GM23338 (cell line): ENCODE data around the gene RNF141. TPM values are rescaled to one million over a fixed set of nuclear protein-coding genes. Genes with fewer than 3 reads are reported as not detected.

ENCODE experiments used
- ATAC-seq: fragments of 200-7000 bp; cut with Tn5 transposase; 3 replicates; pipeline ENCODE4 v1.9.1; 2020
- DNase-seq: peaks from one replicate; pipeline ENCODE4 v3.0.0-alpha.2; 2015; ENCODE audit warnings: low spot score
- H2AFZ ChIP-seq: fragments of 200-600 bp; sonication (generic); 2 replicates; pipeline ENCODE4 v1.8.0; 2016; ENCODE audit warnings: antibody characterized with exemption, mild to moderate bottlenecking, moderate library complexity
- H3F3A ChIP-seq: fragments of 200-600 bp; sonication (generic); replicated peaks from 2 replicates; pipeline ENCODE4 v1.8.0; 2017; ENCODE audit warnings: antibody characterized with exemption, mixed run types, low read depth
- H3K27ac ChIP-seq: fragments of 200-600 bp; sonication (generic); 2 replicates; pipeline ENCODE4 v1.6.1; 2016; ENCODE audit warnings: low read depth
- H3K27me3 ChIP-seq: fragments of 200-600 bp; sonication (generic); 2 replicates; pipeline ENCODE4 v1.8.0; 2016; ENCODE audit warnings: mild to moderate bottlenecking, mixed run types, moderate library complexity; ENCODE audit not compliant: insufficient read depth
- H3K36me3 ChIP-seq: fragments of 200-600 bp; sonication (generic); 2 replicates; pipeline ENCODE4 v1.8.0; 2016; ENCODE audit warnings: mild to moderate bottlenecking; ENCODE audit not compliant: insufficient read depth
- H3K4me1 ChIP-seq: fragments of 200-600 bp; sonication (generic); 2 replicates; pipeline ENCODE4 v1.8.0; 2016; ENCODE audit warnings: mild to moderate bottlenecking, moderate library complexity; ENCODE audit not compliant: insufficient read depth
- H3K4me2 ChIP-seq: fragments of 200-600 bp; sonication (generic); 2 replicates; pipeline ENCODE4 v1.7.1; 2017; ENCODE audit warnings: mixed run types
- H3K4me3 ChIP-seq: fragments of 200-600 bp; sonication (generic); 2 replicates; pipeline ENCODE4 v1.6.1; 2016; ENCODE audit warnings: mixed run types
- H3K79me2 ChIP-seq: fragments of 200-600 bp; sonication (generic); replicated peaks from 2 replicates; pipeline ENCODE4 v1.8.0; 2017; ENCODE audit warnings: mild to moderate bottlenecking; ENCODE audit not compliant: insufficient read depth
- H3K9me2 ChIP-seq: fragments of 200-600 bp; sonication (generic); 2 replicates; pipeline ENCODE4 v1.8.0; 2017; ENCODE audit not compliant: insufficient read depth
- H4K20me1 ChIP-seq: fragments of 200-600 bp; sonication (generic); replicated peaks from 2 replicates; pipeline ENCODE4 v1.8.0; 2017; ENCODE audit warnings: mild to moderate bottlenecking; ENCODE audit not compliant: insufficient read depth
- H3K27ac Mint-ChIP-seq: 2 replicates; pipeline ENCODE4 v1.8.0; 2020; ENCODE audit warnings: inconsistent platforms, mild to moderate bottlenecking, moderate library complexity, mixed read lengths
- H3K27me3 Mint-ChIP-seq: 3 replicates; pipeline ENCODE4 v1.8.0; 2022; ENCODE audit warnings: low read depth, mild to moderate bottlenecking, moderate library complexity, mixed read lengths, inconsistent platforms; ENCODE audit not compliant: insufficient read depth, poor library complexity
- H3K36me3 Mint-ChIP-seq: 3 replicates; pipeline ENCODE4 v1.8.0; 2021; ENCODE audit warnings: low read depth, mild to moderate bottlenecking, inconsistent platforms, moderate library complexity, mixed read lengths
- H3K4me1 Mint-ChIP-seq: 3 replicates; pipeline ENCODE4 v1.8.0; 2020; ENCODE audit warnings: mild to moderate bottlenecking, inconsistent platforms, mixed read lengths
- H3K4me3 Mint-ChIP-seq: 3 replicates; pipeline ENCODE4 v1.8.0; 2021; ENCODE audit warnings: moderate library complexity, mild to moderate bottlenecking, inconsistent platforms, mixed read lengths
- H3K9me3 Mint-ChIP-seq: 3 replicates; pipeline ENCODE4 v1.8.0; 2020; ENCODE audit warnings: moderate library complexity, mild to moderate bottlenecking, inconsistent platforms, mixed read lengths
- CREB1 ChIP-seq: fragments of 250-450 bp; sonication (Bioruptor Pico); IDR thresholded peaks from 2 replicates; pipeline ENCODE4 v1.5.0; 2020; ENCODE audit warnings: low read depth, mild to moderate bottlenecking, moderate library complexity
- EZH2 ChIP-seq: fragments of 200-600 bp; sonication (generic); IDR thresholded peaks from one replicate; pipeline ENCODE4 v1.8.0; 2017; ENCODE audit warnings: antibody characterized with exemption, mild to moderate bottlenecking, low read depth; ENCODE audit not compliant: unreplicated experiment
- EZH2phosphoT487 ChIP-seq: fragments of 200-600 bp; sonication (generic); IDR thresholded peaks from one replicate; pipeline ENCODE4 v1.8.1; 2018; ENCODE audit warnings: antibody characterized with exemption; ENCODE audit not compliant: unreplicated experiment
- JUNB ChIP-seq: IDR thresholded peaks from one replicate; pipeline ENCODE4 v1.6.1; 2016; ENCODE audit warnings: antibody characterized with exemption; ENCODE audit not compliant: unreplicated experiment
- NANOG ChIP-seq: IDR thresholded peaks from 2 replicates; pipeline ENCODE4 v1.6.1; 2016; ENCODE audit warnings: antibody characterized with exemption, borderline replicate concordance
- POLR2AphosphoS5 ChIP-seq: IDR thresholded peaks from 2 replicates; pipeline ENCODE4 v1.6.1; 2016; ENCODE audit warnings: antibody characterized with exemption, low read depth
- STAT1 ChIP-seq: IDR thresholded peaks from one replicate; pipeline ENCODE4 v1.6.1; 2016; ENCODE audit warnings: antibody characterized with exemption; ENCODE audit not compliant: unreplicated experiment
- ZNF114 ChIP-seq: fragments of 250-450 bp; sonication (Bioruptor Pico); IDR thresholded peaks from 2 replicates; pipeline ENCODE4 v1.5.0; 2020; ENCODE audit warnings: mild to moderate bottlenecking, moderate library complexity
- ZNF331 ChIP-seq: fragments of 250-450 bp; sonication (Bioruptor Pico); IDR thresholded peaks from 2 replicates; pipeline ENCODE4 v1.5.0; 2020; ENCODE audit warnings: low read depth, mild to moderate bottlenecking, moderate library complexity
- ZNF462 ChIP-seq: fragments of 250-450 bp; sonication (Bioruptor Pico); IDR thresholded peaks from 2 replicates; pipeline ENCODE4 v1.5.0; 2020; ENCODE audit warnings: mild to moderate bottlenecking, moderate library complexity
- polyA plus RNA-seq: library from polyadenylated mRNA; unstranded; fragments of >200 nt; fragmentation: Nextera tagmentation; extraction: Ambion mirVana; gene quantifications from 2 replicates; pipeline ENCODE4 v1.2.1, GENCODE V29; 2016
- total RNA-seq: library from RNA; depleted of rRNA; stranded (reverse); fragments of >200 nt; shearing (Covaris generic); gene quantifications from 2 replicates; pipeline ENCODE4 v1.2.3, GENCODE V29; 2014
- TF ChIP-seq, protein P1 (sequence below), 2 experiments: fragments of 200-600 bp in 1 of 2; sonication (generic) in 1 of 2; conservative IDR thresholded peaks; 2 replicates each; pipeline versions ENCODE4 v1.5.1 to v1.6.1; 2016 to 2017; ENCODE audit warnings: antibody characterized with exemption in 2 of 2, low read depth in 2 of 2, mild to moderate bottlenecking in 2 of 2, moderate library complexity in 1 of 2
- TF ChIP-seq, protein P2 (sequence below): IDR thresholded peaks from 2 replicates; pipeline ENCODE4 v1.6.1; 2016; ENCODE audit warnings: antibody characterized with exemption

RNF141 gene
- total and polyA plus RNA-seq, 2 experiments from 2014 or later: 11.4 to 26.9 TPM

GRCh38 chr11:10484461-10485180 lies 56.4 kb downstream of the RNF141 start:
- no peaks in the 10 kb centered on the region for H3K36me3 ChIP-seq
- no peaks in the 10 kb centered on the region for H4K20me1 ChIP-seq
- H3K4me3 Mint-ChIP-seq: no peak overlapping the region
- no peak overlapping the region for H3K4me3 ChIP-seq
- H3K4me1 ChIP-seq: no peaks in the 10 kb centered on the region
- no peak overlapping the region for H3K27ac Mint-ChIP-seq
- ATAC-seq (no peak), DNase-seq (no peak)
- no peak for TF ChIP-seq NANOG
- no peak overlapping the region for H2AFZ ChIP-seq
- no peaks in the 10 kb centered on the region for H3K27me3 Mint-ChIP-seq
- no peaks in the 10 kb centered on the region for H3F3A ChIP-seq
- H3K36me3 Mint-ChIP-seq: no peaks in the 10 kb centered on the region
- no peak overlapping the region for H3K27ac ChIP-seq
- peaks cover 3% of the 10 kb centered on the region; the same call in 1 of the 3 replicates for H3K9me3 Mint-ChIP-seq
- no peaks in the 10 kb centered on the region for H3K79me2 ChIP-seq
- H3K27me3 ChIP-seq: no peaks in the 10 kb centered on the region
- H3K4me1 Mint-ChIP-seq: peaks cover 6% of the 10 kb centered on the region
- H3K9me2 ChIP-seq: no peaks in the 10 kb centered on the region
- no peak overlapping the region for H3K4me2 ChIP-seq

DNA sequence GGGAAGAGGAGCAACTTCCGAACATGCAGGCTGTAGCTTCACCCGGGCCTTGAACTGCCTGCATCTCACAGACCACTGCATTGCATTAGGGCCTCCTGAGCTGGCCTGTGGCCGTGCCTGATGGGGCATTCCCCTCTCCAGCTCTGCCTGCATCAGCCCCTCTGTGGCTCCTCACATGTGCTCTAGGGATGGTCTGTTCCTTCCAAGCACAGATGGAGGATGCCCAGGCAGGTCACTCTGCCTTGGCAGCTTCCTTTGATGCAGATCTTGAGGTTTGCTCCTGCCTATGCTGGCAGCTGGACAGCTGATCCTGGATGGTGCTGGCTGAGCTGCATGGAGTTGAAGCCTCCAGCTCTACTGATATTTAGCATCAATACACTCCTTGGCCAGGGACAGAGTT lies 57.4 kb downstream of the RNF141 start:
- Mint-ChIP-seq H3K4me3 (no peak overlapping the region), H3K27me3 (no peaks in the 10 kb centered on the region), H3K27ac (no peak overlapping the region), H3K4me1 (peaks cover 6% of the 10 kb centered on the region), H3K36me3 (no peaks in the 10 kb centered on the region), H3K9me3 (peaks cover 3% of the 10 kb centered on the region; the same call in 1 of the 3 replicates)
- H3K4me3 ChIP-seq: no peak overlapping the region
- H3K27me3 ChIP-seq: no peaks in the 10 kb centered on the region
- no peaks in the 10 kb centered on the region for H3K36me3 ChIP-seq
- H3F3A ChIP-seq: no peaks in the 10 kb centered on the region
- no peak for DNase-seq
- H2AFZ ChIP-seq: no peak overlapping the region
- H3K4me1 ChIP-seq: no peaks in the 10 kb centered on the region
- no peak for TF ChIP-seq ZNF114 (CRISPR knock-in tag)
- TF ChIP-seq ZNF331: no peak
- TF ChIP-seq CREB1 (CRISPR knock-in tag): no peak
- no peak for TF ChIP-seq EZH2
- no peak for TF ChIP-seq ZNF462 (CRISPR knock-in tag)
- TF ChIP-seq, protein P1, sequence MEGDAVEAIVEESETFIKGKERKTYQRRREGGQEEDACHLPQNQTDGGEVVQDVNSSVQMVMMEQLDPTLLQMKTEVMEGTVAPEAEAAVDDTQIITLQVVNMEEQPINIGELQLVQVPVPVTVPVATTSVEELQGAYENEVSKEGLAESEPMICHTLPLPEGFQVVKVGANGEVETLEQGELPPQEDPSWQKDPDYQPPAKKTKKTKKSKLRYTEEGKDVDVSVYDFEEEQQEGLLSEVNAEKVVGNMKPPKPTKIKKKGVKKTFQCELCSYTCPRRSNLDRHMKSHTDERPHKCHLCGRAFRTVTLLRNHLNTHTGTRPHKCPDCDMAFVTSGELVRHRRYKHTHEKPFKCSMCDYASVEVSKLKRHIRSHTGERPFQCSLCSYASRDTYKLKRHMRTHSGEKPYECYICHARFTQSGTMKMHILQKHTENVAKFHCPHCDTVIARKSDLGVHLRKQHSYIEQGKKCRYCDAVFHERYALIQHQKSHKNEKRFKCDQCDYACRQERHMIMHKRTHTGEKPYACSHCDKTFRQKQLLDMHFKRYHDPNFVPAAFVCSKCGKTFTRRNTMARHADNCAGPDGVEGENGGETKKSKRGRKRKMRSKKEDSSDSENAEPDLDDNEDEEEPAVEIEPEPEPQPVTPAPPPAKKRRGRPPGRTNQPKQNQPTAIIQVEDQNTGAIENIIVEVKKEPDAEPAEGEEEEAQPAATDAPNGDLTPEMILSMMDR (conservative IDR thresholded peaks at IDR 0.05; ENCODE audit: low read depth in 2 of 2): no peak
- no peak for TF ChIP-seq POLR2AphosphoS5
- TF ChIP-seq STAT1: no peak
- TF ChIP-seq EZH2phosphoT487: no peak
- TF ChIP-seq, protein P2, sequence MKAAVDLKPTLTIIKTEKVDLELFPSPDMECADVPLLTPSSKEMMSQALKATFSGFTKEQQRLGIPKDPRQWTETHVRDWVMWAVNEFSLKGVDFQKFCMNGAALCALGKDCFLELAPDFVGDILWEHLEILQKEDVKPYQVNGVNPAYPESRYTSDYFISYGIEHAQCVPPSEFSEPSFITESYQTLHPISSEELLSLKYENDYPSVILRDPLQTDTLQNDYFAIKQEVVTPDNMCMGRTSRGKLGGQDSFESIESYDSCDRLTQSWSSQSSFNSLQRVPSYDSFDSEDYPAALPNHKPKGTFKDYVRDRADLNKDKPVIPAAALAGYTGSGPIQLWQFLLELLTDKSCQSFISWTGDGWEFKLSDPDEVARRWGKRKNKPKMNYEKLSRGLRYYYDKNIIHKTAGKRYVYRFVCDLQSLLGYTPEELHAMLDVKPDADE: no peak
- TF ChIP-seq JUNB: no peak
- no peak overlapping the region for H3K27ac ChIP-seq
- no peaks in the 10 kb centered on the region for H4K20me1 ChIP-seq
- no peak overlapping the region for H3K4me2 ChIP-seq
- no peak for ATAC-seq
- H3K79me2 ChIP-seq: no peaks in the 10 kb centered on the region
- H3K9me2 ChIP-seq: no peaks in the 10 kb centered on the region
